Measurements from ENCODE around the gene MBNL1.
"Not testable (repeated sequence)": the region's sequence is repeated elsewhere in the genome, so short reads cannot be mapped to it uniquely, and the experiment has no call there.

Gene MBNL1

GRCh38 chr3:152421162-152421561, 152.4 kb downstream of the MBNL1 start:
- Histone ChIP-seq H3K4me2 (no peak overlapping the region), H3K27me3 (no peaks in the 10 kb centered on the region), H3K9ac (no peak overlapping the region), H3K9me3 (replicated peaks in 1 of 11) (peaks cover 21 to 56% (median 45%) of the 10 kb centered on the region in 11 experiments), H3K27ac (no peak overlapping the region), H3K4me1 (no peaks in the 10 kb centered on the region), H4K20me1 (peaks cover 0 to 7% (median 0%) of the 10 kb centered on the region in 11 experiments; a peak in 3 of 22 replicates), H3K36me3 (peaks cover 52 to 80% (median 74%) of the 10 kb centered on the region in 11 experiments), H3K4me3 (no peak overlapping the region)
- no peak for TF ChIP-seq Cebpa-rat (IDR thresholded peaks at IDR 0.05)

DNA sequence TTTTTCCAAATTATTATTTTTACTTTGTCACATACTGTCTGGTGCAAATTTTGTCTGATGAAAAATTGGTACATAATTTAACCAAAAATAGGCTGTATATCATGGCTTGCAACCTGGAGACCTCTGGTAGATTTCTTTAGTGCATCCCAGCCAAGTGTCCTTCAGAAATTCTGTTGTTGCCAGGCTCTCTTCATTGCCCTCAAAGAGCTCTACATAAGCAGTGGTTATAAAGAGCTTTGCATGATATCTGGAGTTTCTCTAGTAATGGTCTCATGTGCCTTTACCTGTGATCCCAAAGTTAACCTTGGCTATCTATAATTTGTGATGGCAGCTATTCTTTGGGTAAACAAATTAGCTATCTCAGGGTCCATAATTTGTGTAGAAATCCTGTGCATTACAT, 157.7 kb downstream of the MBNL1 start:
- no peak for TF ChIP-seq Cebpa-rat (IDR thresholded peaks at IDR 0.05)
- Histone ChIP-seq H3K9ac (no peak overlapping the region), H3K4me3 (no peak overlapping the region), H4K20me1 (peaks cover 0 to 46% (median 18%) of the 10 kb centered on the region in 11 experiments; a peak in 16 of 22 replicates), H3K9me3 (replicated peaks in 1 of 11) (peaks cover 2 to 19% (median 13%) of the 10 kb centered on the region in 11 experiments; a peak in 18 of 22 replicates), H3K4me1 (peaks cover 0 to 8% (median 0%) of the 10 kb centered on the region in 10 experiments; a peak in 4 of 20 replicates), H3K4me2 (no peak overlapping the region), H3K27me3 (no peaks in the 10 kb centered on the region), H3K36me3 (peaks cover 26 to 56% (median 39%) of the 10 kb centered on the region in 11 experiments), H3K27ac (no peak overlapping the region)

- H3K4me1 ChIP-seq, result peaks cover 0 to 8% (median 0%) of the 10 kb centered on the region in 10 experiments; a peak in 4 of 20 replicates
- H3K4me2 ChIP-seq, result no peak overlapping the region
- no peak for TF ChIP-seq Cebpa-rat (IDR thresholded peaks at IDR 0.05)
- peaks cover 29 to 55% (median 42%) of the 10 kb centered on the region in 11 experiments for H3K36me3 ChIP-seq
- H3K4me3 ChIP-seq, result no peak overlapping the region
- peaks cover 11 to 18% (median 13%) of the 10 kb centered on the region in 11 experiments for H3K9me3 ChIP-seq (replicated peaks in 1 of 11)
- H3K27me3 ChIP-seq, result no peaks in the 10 kb centered on the region
- H4K20me1 ChIP-seq, result peaks cover 0 to 47% (median 18%) of the 10 kb centered on the region in 11 experiments; a peak in 16 of 22 replicates
- no peak overlapping the region for H3K9ac ChIP-seq
- no peak overlapping the region for H3K27ac ChIP-seq
These were observed 159.8 kb downstream of the MBNL1 start for GRCh38 chr3:152428577-152428976.

GRCh38 chr3:152430223-152431002, 161.7 kb downstream of the MBNL1 start:
- Histone ChIP-seq H3K4me1 (peaks cover 0 to 8% (median 1%) of the 10 kb centered on the region in 10 experiments; a peak in 9 of 20 replicates), H3K4me2 (no peak overlapping the region), H3K9ac (no peak overlapping the region), H3K36me3 (peaks cover 42 to 74% (median 56%) of the 10 kb centered on the region in 11 experiments), H4K20me1 (peaks cover 2 to 53% (median 23%) of the 10 kb centered on the region in 11 experiments; a peak in 18 of 22 replicates), H3K27ac (no peak overlapping the region), H3K27me3 (no peaks in the 10 kb centered on the region), H3K4me3 (no peak overlapping the region), H3K9me3 (replicated peaks in 1 of 11) (peaks cover 29 to 36% (median 31%) of the 10 kb centered on the region in 11 experiments)
- TF ChIP-seq Cebpa-rat (IDR thresholded peaks at IDR 0.05), result no peak

- H3K27ac ChIP-seq, result no peak overlapping the region
- H3K9ac ChIP-seq, result no peak overlapping the region
- no peak overlapping the region for H3K4me3 ChIP-seq
- peaks cover 13 to 66% (median 44%) of the 10 kb centered on the region in 11 experiments; a peak in 17 of 22 replicates for H4K20me1 ChIP-seq
- peaks cover 53 to 82% (median 72%) of the 10 kb centered on the region in 11 experiments for H3K36me3 ChIP-seq
- no peak for TF ChIP-seq Cebpa-rat (IDR thresholded peaks at IDR 0.05)
- H3K9me3 ChIP-seq (replicated peaks in 1 of 11), result peaks cover 29 to 39% (median 33%) of the 10 kb centered on the region in 11 experiments
- H3K27me3 ChIP-seq, result no peaks in the 10 kb centered on the region
- H3K4me1 ChIP-seq, result peaks cover 0 to 22% (median 10%) of the 10 kb centered on the region in 10 experiments; a peak in 13 of 20 replicates
- no peak overlapping the region for H3K4me2 ChIP-seq
These were observed 165.4 kb downstream of the MBNL1 start for GRCh38 chr3:152434142-152434541.

DNA sequence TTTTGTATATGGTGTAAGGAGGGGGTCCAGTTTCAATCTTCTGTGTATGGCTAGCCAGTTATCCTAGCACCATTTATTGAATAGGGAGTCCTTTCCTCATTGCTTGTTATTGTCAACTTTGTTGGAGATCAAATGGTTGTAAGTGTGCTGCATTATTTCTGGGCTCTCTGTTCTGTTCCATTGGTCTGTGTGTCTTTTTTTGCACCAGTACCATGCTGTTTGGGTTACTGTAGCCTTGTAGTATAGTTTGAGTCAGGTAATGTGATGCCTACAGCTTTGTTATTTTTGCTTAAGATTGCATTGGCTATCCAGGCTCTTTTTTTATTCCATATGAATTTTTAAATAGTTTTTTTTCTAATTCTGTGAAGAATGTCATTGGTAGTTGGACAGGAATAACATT, 166.5 kb downstream of the MBNL1 start:
- not testable (repeated sequence) for H3K4me2 ChIP-seq, H3K9ac ChIP-seq, H3K27me3 ChIP-seq, H3K4me3 ChIP-seq, H3K27ac ChIP-seq
- Histone ChIP-seq H4K20me1 (peaks cover 13 to 66% (median 52%) of the 10 kb centered on the region in 11 experiments; a peak in 17 of 22 replicates), H3K9me3 (replicated peaks in 1 of 11) (peaks cover 29 to 39% (median 33%) of the 10 kb centered on the region in 11 experiments), H3K4me1 (peaks cover 0 to 22% (median 10%) of the 10 kb centered on the region in 10 experiments; a peak in 13 of 20 replicates), H3K36me3 (peaks cover 46 to 87% (median 69%) of the 10 kb centered on the region in 11 experiments)

- no peaks in the 10 kb centered on the region for H3K27me3 ChIP-seq
- TF ChIP-seq Cebpa-rat (IDR thresholded peaks at IDR 0.05), result no peak
- H4K20me1 ChIP-seq, result peaks cover 7 to 69% (median 50%) of the 10 kb centered on the region in 11 experiments; a peak in 17 of 22 replicates
These were observed 168.2 kb downstream of the MBNL1 start for GRCh38 chr3:152436707-152437590.

DNA sequence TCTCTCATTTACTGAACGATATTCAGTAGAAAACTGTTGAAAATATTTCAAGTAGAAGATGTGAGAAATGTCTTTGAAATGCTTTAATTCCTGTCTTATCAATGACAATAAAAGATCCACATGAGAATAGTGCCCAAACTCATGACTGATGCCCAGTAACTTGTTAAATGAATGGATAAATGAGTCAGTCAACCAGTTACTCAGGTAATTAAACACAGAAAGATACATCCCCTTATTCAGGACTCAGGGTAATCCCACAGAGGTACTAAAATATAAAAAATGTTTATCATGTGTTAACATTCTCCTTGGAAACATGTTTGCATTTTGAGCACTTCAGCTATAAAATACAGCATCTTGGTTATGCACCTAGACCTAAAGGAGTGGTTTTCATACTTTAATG, 169.5 kb downstream of the MBNL1 start:
- TF ChIP-seq Cebpa-rat (IDR thresholded peaks at IDR 0.05), result no peak
- H3K27me3 ChIP-seq, result no peaks in the 10 kb centered on the region
- H4K20me1 ChIP-seq, result peaks cover 15 to 81% (median 61%) of the 10 kb centered on the region in 11 experiments; a peak in 19 of 22 replicates
- peaks cover 21 to 26% (median 24%) of the 10 kb centered on the region in 11 experiments for H3K9me3 ChIP-seq (replicated peaks in 1 of 11)
- peaks cover 23 to 65% (median 51%) of the 10 kb centered on the region in 11 experiments for H3K36me3 ChIP-seq
- no peak overlapping the region for H3K4me3 ChIP-seq
- no peak overlapping the region for H3K27ac ChIP-seq
- peaks cover 1 to 37% (median 10%) of the 10 kb centered on the region in 10 experiments; a peak in 13 of 20 replicates for H3K4me1 ChIP-seq
- H3K9ac ChIP-seq, result no peak overlapping the region
- H3K4me2 ChIP-seq, result no peak overlapping the region

More at GRCh38 chr3:152436707-152437590, 168.2 kb downstream of the MBNL1 start:
- H3K4me2 ChIP-seq, result peak overlapping the region in 4 of 11 experiments; percentile 1 to 75 (median 48); a peak in 7 of 22 replicates
- no peak overlapping the region for H3K4me3 ChIP-seq
- H3K27ac ChIP-seq, result no peak overlapping the region; a peak in 1 of 22 replicates
- H3K9ac ChIP-seq, result no peak overlapping the region; a peak in 1 of 22 replicates
- H3K4me1 ChIP-seq, result peaks cover 0 to 25% (median 8%) of the 10 kb centered on the region in 10 experiments; a peak in 9 of 20 replicates
- peaks cover 35 to 77% (median 63%) of the 10 kb centered on the region in 11 experiments for H3K36me3 ChIP-seq
- H3K9me3 ChIP-seq (replicated peaks in 1 of 11), result peaks cover 29 to 38% (median 33%) of the 10 kb centered on the region in 11 experiments

Measured in BLaER1 treated with 17β-estradiol and CSF1 and Interleukin-3, amounts not matched to agents 10 nM and 100 nM (cell line).